HepG2 (cell line): ENCODE data around the gene TBX10. TPM values are rescaled to one million over a fixed set of nuclear protein-coding genes. Genes with fewer than 3 reads are reported as not detected.

Experiments
- ATAC-seq: fragments of 200-7000 bp; cut with Tn5 transposase; 3 replicates; pipeline ENCODE4 v1.9.1; 2020; ENCODE audit warnings: mild to moderate bottlenecking, moderate library complexity
- BruUV-seq: library from RNA; stranded (reverse); fragments of 400-500 nt; replicated peaks from 2 replicates; lab custom pipeline; 2021; lab: Mats Ljungman, UMichigan
- CTCF ChIA-PET: fragments of 300-600 bp; formaldehyde crosslinking; extraction: SDS; loops from one replicate; lab custom pipeline; 2021; ENCODE audit warnings: low total read pairs, inconsistent platforms, low intra/inter-chr PET ratio; lab: Yijun Ruan, JAX
- POLR2A ChIA-PET: fragments of 350-600 bp; sonication (Branson Sonifier 250); formaldehyde crosslinking; loops from one replicate; lab custom pipeline; 2020; ENCODE audit warnings: antibody characterized with exemption, inconsistent platforms; lab: Yijun Ruan, JAX
- DNase-seq: peaks from one replicate; pipeline ENCODE4 v3.0.0-alpha.2; 2015; ENCODE audit warnings: low spot score
- FAIRE-seq: peaks from 3 replicates; lab custom pipeline; 2011; peaks lifted over from hg19 to GRCh38; lab: Jason Lieb, UNC
- H2AFZ ChIP-seq: one replicate; pipeline ENCODE4 v1.6.1; 2011; ENCODE audit warnings: low read length, inconsistent platforms
- H3K27ac ChIP-seq: fragments of 300-600 bp; 3 replicates; pipeline ENCODE4 v1.8.0; 2011; ENCODE audit warnings: mixed run types, mild to moderate bottlenecking, mixed read lengths, low read length, inconsistent platforms; ENCODE audit not compliant: insufficient read depth; ENCODE audit errors: extremely low read length
- H3K27me3 ChIP-seq, 2 experiments: fragments of 200-600 bp in 1 of 2; 2 replicates in 1 of 2; 3 replicates in 1 of 2; pipeline versions ENCODE4 v1.6.0 to v1.8.0; 2011; ENCODE audit warnings: low read length in 2 of 2, mild to moderate bottlenecking in 2 of 2, moderate library complexity in 2 of 2, inconsistent platforms in 1 of 2; ENCODE audit not compliant: insufficient read depth in 2 of 2, control insufficient read depth in 1 of 2
- H3K36me3 ChIP-seq, 2 experiments: fragments of 200-600 bp in 1 of 2; replicated peaks in 1 of 2; 2 replicates in 1 of 2; 3 replicates in 1 of 2; pipeline versions ENCODE4 v1.5.1 to v1.8.0; 2011; ENCODE audit warnings: low read length in 2 of 2, inconsistent platforms in 1 of 2; ENCODE audit not compliant: insufficient read depth in 2 of 2, control insufficient read depth in 1 of 2
- H3K4me1 ChIP-seq: 2 replicates; pipeline ENCODE4 v1.5.1; 2012; ENCODE audit warnings: low read length, inconsistent platforms; ENCODE audit not compliant: insufficient read depth
- H3K4me2 ChIP-seq: 2 replicates; pipeline ENCODE4 v1.6.0; 2011; ENCODE audit warnings: low read depth, low read length, inconsistent platforms
- H3K4me3 ChIP-seq, 3 experiments: fragments of 200-600 bp in 1 of 3; sonication (generic), shearing (Covaris generic) in 1 of 3; replicated peaks in 1 of 3; 2 replicates each; pipeline ENCODE4 v1.5.1; 2011 to 2016; ENCODE audit warnings: low read length in 3 of 3, inconsistent platforms in 2 of 3, low read depth in 2 of 3, mild to moderate bottlenecking in 2 of 3, control low read depth in 1 of 3, mixed read lengths in 1 of 3; ENCODE audit not compliant: insufficient read depth in 1 of 3
- H3K79me2 ChIP-seq: one replicate; pipeline ENCODE4 v1.6.1; 2011; ENCODE audit warnings: low read length, inconsistent platforms; ENCODE audit not compliant: insufficient read depth
- H3K9ac ChIP-seq: 2 replicates; pipeline ENCODE4 v1.6.0; 2011; ENCODE audit warnings: mild to moderate bottlenecking, low read depth, low read length, inconsistent platforms; ENCODE audit not compliant: insufficient read depth
- H3K9me3 ChIP-seq: 2 replicates; pipeline ENCODE4 v1.5.1; 2012; ENCODE audit warnings: mild to moderate bottlenecking, low read length
- H4K20me1 ChIP-seq: 2 replicates; pipeline ENCODE4 v1.6.0; 2011; ENCODE audit warnings: inconsistent platforms, mild to moderate bottlenecking, low read length, moderate library complexity; ENCODE audit not compliant: insufficient read depth
- GTF2F1 ChIP-seq: fragments of 150-350 bp; IDR thresholded peaks from 2 replicates; pipeline ENCODE4 v1.6.1; 2014; ENCODE audit warnings: low read length
- MLXIP ChIP-seq: sonication (generic); formaldehyde crosslinking; IDR thresholded peaks from 2 replicates; pipeline ENCODE4 v1.9.0; 2021; ENCODE audit warnings: missing genetic modification reagents, borderline replicate concordance
- NFRKB ChIP-seq: fragments of 450-650 bp; IDR thresholded peaks from 2 replicates; pipeline ENCODE4 v1.6.1; 2017
- NPAS2 ChIP-seq: sonication (generic); formaldehyde crosslinking; IDR thresholded peaks from 2 replicates; pipeline ENCODE4 v1.8.0; 2022; ENCODE audit warnings: mild to moderate bottlenecking, missing genetic modification reagents, borderline replicate concordance
- PLRG1 ChIP-seq: fragments of 450-650 bp; conservative IDR thresholded peaks from 2 replicates; pipeline ENCODE4 v1.6.1; 2016
- SIN3B ChIP-seq: fragments of 150-350 bp; IDR thresholded peaks from 2 replicates; pipeline ENCODE4 v1.6.1; 2014; ENCODE audit warnings: low read length
- SNAPC5 ChIP-seq: sonication (generic); formaldehyde crosslinking; IDR thresholded peaks from 2 replicates; pipeline ENCODE4 v1.8.1; 2023; ENCODE audit warnings: mild to moderate bottlenecking, missing genetic modification reagents, borderline replicate concordance
- XBP1 ChIP-seq: sonication (generic); formaldehyde crosslinking; IDR thresholded peaks from 2 replicates; pipeline ENCODE4 v1.5.0; 2020; ENCODE audit warnings: missing genetic modification reagents
- ZNF317 ChIP-seq: sonication (generic); formaldehyde crosslinking; IDR thresholded peaks from 2 replicates; pipeline ENCODE4 v1.5.0; 2020; ENCODE audit warnings: mild to moderate bottlenecking, missing genetic modification reagents
- ZNF512 ChIP-seq: sonication (generic); formaldehyde crosslinking; IDR thresholded peaks from 2 replicates; pipeline ENCODE4 v1.4.0; 2020; ENCODE audit warnings: mild to moderate bottlenecking, missing genetic modification reagents
- ZNF768 ChIP-seq: sonication (generic); formaldehyde crosslinking; IDR thresholded peaks from 2 replicates; pipeline ENCODE4 v1.4.0; 2020; ENCODE audit warnings: missing genetic modification reagents
- ZNF784 ChIP-seq: sonication (generic); formaldehyde crosslinking; IDR thresholded peaks from 2 replicates; pipeline ENCODE4 v1.5.1; 2020; ENCODE audit warnings: missing genetic modification reagents, mild to moderate bottlenecking, borderline replicate concordance
- WGBS: methylation state at CpG from one replicate; pipeline ENCODE4 v1.1.6; 2017; ENCODE audit warnings: low lambda C conversion rate; 5-methylcytosine and 5-hydroxymethylcytosine counted together
- in situ Hi-C: cut with HindIII; loops from 2 replicates; pipeline ENCODE4 v1.10.0; 2017; ENCODE audit warnings: low pct_unique_long_range_greater_than_20kb; ENCODE audit not compliant: extremely low pct_ligation_motif_present
- intact Hi-C: fragments of 100-400 bp; cut with micrococcal nuclease; formaldehyde crosslinking; loops from one replicate; pipeline ENCODE4 v1.10.0; 2022; ENCODE audit not compliant: unreplicated experiment
- polyA plus RNA-seq, 8 experiments: library from polyadenylated mRNA; depleted of rRNA in 3 of 8; stranded (reverse) in 7 of 8; unstranded in 1 of 8; fragments of >200 nt; fragmentation: Illumina TruSeq in 4 of 8; extraction: Trizol in 4 of 8; gene quantifications; 2 replicates each; pipeline versions ENCODE4 v1.2.1 to v1.2.3, GENCODE V29; 2011 to 2016; ENCODE audit warnings: low read depth in 4 of 8, missing spikeins in 1 of 8, mixed read lengths in 1 of 8; ENCODE audit not compliant: insufficient read depth in 1 of 8
- total RNA-seq, 5 experiments: library from RNA; depleted of rRNA; stranded (reverse); fragments of >200 nt; fragmentation: Illumina TruSeq; extraction: Trizol; gene quantifications; 2 replicates each; pipeline ENCODE4 v1.2.3, GENCODE V29; 2016; ENCODE audit warnings: low read depth in 1 of 5

The TBX10 gene
- total and polyA plus RNA-seq, 2 of the 13 experiments (the other 11 are each of a cell fraction or from before 2014, with no cell fraction given), result 0.27 to 1.7 TPM

GRCh38 chr11:67675058-67675747, 35.6 kb upstream of the TBX10 start:
- no peak overlapping the region for H3K4me2 ChIP-seq
- 36% methylated on average over 11 of the region's 12 CpGs for WGBS
- intact Hi-C loops, result no loop called here
- no TSS peak for BruUV-seq
- no peaks in the 10 kb centered on the region for H3K9me3 ChIP-seq
- H4K20me1 ChIP-seq, result no peaks in the 10 kb centered on the region
- POLR2A ChIA-PET, result no interaction called here
- CTCF ChIA-PET, result no interaction called here
- ATAC-seq (no peak), DNase-seq (no peak), FAIRE-seq (no peak)
- H2AFZ ChIP-seq, result no peak overlapping the region
- TF ChIP-seq ZNF512 (CRISPR knock-in tag), result no peak
- TF ChIP-seq ZNF768 (CRISPR knock-in tag), result peak; percentile 66; the same call in 1 of the 2 replicates
- peaks cover 2 to 25% of the 10 kb centered on the region in 2 experiments; a peak in 3 of 5 replicates for H3K27me3 ChIP-seq
- H3K4me1 ChIP-seq, result no peaks in the 10 kb centered on the region
- no peaks in the 10 kb centered on the region for H3K36me3 ChIP-seq
- in situ Hi-C loops, result no loop called here
- H3K79me2 ChIP-seq, result no peaks in the 10 kb centered on the region
- no peak overlapping the region for H3K9ac ChIP-seq
- H3K27ac ChIP-seq, result no peak overlapping the region
- no peak overlapping the region for H3K4me3 ChIP-seq

GRCh38 chr11:67674442-67674871, 34.9 kb upstream of the TBX10 start, which contains the start of gene ALDH3B2:
Gene ALDH3B2 (minus strand): TSS chr11:67674623. CDS start chr11:67666935, 7,688 bp downstream.
- peaks cover 2 to 25% of the 10 kb centered on the region in 2 experiments; a peak in 3 of 5 replicates for H3K27me3 ChIP-seq
- POLR2A ChIA-PET, result no interaction called here
- no TSS peak for BruUV-seq
- in situ Hi-C loops, result loop anchor here (25.0 kb wide), 1 partner anchor 113 kb away; no protein-coding TSS in a partner anchor
- WGBS, result 56% methylated on average over 8 of the region's 8 CpGs
- no peaks in the 10 kb centered on the region for H4K20me1 ChIP-seq
- DNase-seq, result no peak
- H3K9ac ChIP-seq, result no peak within 1 kb of the TSS
- TF ChIP-seq NPAS2 (CRISPR knock-in tag) (no peak), ZNF784 (CRISPR knock-in tag) (no peak), XBP1 (CRISPR knock-in tag) (no peak), ZNF317 (CRISPR knock-in tag) (no peak), NFRKB (no peak), SNAPC5 (CRISPR knock-in tag) (no peak), SIN3B (no peak), PLRG1 (no peak), MLXIP (CRISPR knock-in tag) (no peak), GTF2F1 (no peak)
- TF ChIP-seq, all 625 proteins: peak for 0
- no peaks in the 10 kb centered on the region for H3K4me1 ChIP-seq
- ATAC-seq, result no peak
- H3K36me3 ChIP-seq, result no peaks in the 10 kb centered on the region
- no peak within 1 kb of the TSS for H3K4me2 ChIP-seq
- no peak within 1 kb of the TSS for H3K27ac ChIP-seq
- CTCF ChIA-PET, result no interaction called here
- intact Hi-C loops, result no loop called here
- H3K79me2 ChIP-seq, result no peaks in the 10 kb centered on the region
- H3K4me3 ChIP-seq, result no peak within 1 kb of the TSS
- no peaks in the 10 kb centered on the region for H3K9me3 ChIP-seq
- no peak for FAIRE-seq
- no peak within 1 kb of the TSS for H2AFZ ChIP-seq
